ENCODE data around the gene TUBGCP4. TPM values are rescaled to one million over a fixed set of nuclear protein-coding genes. Genes with fewer than 3 reads are reported as not detected.
A peak's percentile ranks its signal among the peaks of the same experiment; 100 is the strongest.

Gene TUBGCP4
- total and polyA plus RNA-seq, 9 of the 15 experiments (the other 6 are each of a cell fraction or from before 2014, with no cell fraction given), result 10.7 to 50.2 (median 29.6) TPM

DNA sequence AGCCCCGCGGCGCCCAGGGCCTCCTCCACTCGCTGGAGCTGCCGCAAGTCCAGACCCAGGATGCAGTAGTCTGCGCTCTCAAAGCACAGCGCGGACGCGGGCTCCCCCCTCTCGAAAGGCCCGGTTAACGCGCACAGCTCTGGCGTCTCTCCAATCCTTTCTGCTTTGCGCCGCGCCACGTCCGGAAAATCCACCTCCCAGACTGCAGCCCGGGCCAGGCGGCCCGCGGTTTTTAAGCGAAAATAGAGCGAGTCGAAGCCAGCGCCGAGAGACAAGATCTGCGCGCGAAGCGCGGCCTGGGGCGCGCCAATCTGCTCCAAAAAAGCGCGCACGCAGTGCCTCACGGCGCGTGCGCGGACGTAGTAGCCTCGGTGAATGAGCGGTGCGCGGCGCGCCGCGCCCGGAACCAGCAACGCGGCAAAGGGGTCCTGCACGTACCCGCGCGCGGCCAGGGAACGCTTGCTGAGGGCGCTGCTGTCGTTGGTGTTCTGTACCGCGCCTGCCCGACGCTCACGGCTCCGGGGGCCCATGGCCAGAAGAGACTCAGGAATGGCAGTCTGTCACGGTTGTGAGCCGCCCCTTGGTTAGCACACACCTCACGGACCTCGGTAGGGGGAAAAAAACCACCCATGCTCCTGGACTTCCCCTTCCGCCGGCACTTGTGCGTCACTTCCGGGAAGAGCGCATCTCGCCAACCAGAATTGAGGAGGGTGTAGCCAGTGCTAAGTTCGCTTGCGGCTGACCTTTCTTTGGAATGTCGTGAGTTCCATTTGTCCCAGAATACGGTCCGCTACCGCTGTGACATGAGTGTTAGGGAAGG lies 40.7 kb upstream of the TUBGCP4 start, which contains the start of gene LCMT2 (continued):
- TF ChIP-seq CBX3 (IDR thresholded peaks at IDR 0.05; ENCODE audit: borderline replicate concordance in 1 of 2, low read length in 2 of 2) (peak in 1 of 2 experiments; percentile 82; a peak in 1 of 3 replicates), RBBP5 (IDR thresholded peaks at IDR 0.05; ENCODE audit: borderline replicate concordance, insufficient read depth, low read length, poor library complexity, severe bottlenecking) (peak; percentile 78), ZNF23 (CRISPR knock-in tag; IDR thresholded peaks at IDR 0.05) (no peak), CCAR2 (IDR thresholded peaks at IDR 0.05; ENCODE audit: low read depth, low read length) (no peak), CREM (IDR thresholded peaks at IDR 0.05; ENCODE audit: low read depth) (peak; percentile 93), RCOR1 (IDR thresholded peaks at IDR 0.05; ENCODE audit: borderline replicate concordance in 1 of 2, low read depth in 2 of 2, low read length in 2 of 2) (peak in 1 of 2 experiments; percentile 54; a peak in 2 of 4 replicates), KLF1 (tag; IDR thresholded peaks at IDR 0.05) (peak; percentile 53; the same call in 1 of the 2 replicates), GATAD2A (IDR thresholded peaks at IDR 0.05) (0 out of 2 replicates have a peak, but pooled peaks have one; percentile 48), PHF20 (IDR thresholded peaks at IDR 0.05; ENCODE audit: partially characterized antibody) (peak; percentile 97), ELF2 (CRISPR knock-in tag; IDR thresholded peaks at IDR 0.05) (peak; percentile 79; the same call in 1 of the 2 replicates), GABPB1 (CRISPR knock-in tag; IDR thresholded peaks at IDR 0.05) (peak; percentile 92), FUS (optimal IDR thresholded peaks at IDR 0.05; ENCODE audit: low read depth, low read length) (peak; percentile 81), SMAD2 (IDR thresholded peaks at IDR 0.05; ENCODE audit: low read depth, low read length) (no peak), PHF8 (IDR thresholded peaks at IDR 0.05; ENCODE audit: borderline replicate concordance, low read length) (peak; percentile 95), PHTF2 (CRISPR knock-in tag; IDR thresholded peaks at IDR 0.05) (no peak), HMGN3 (IDR thresholded peaks at IDR 0.05; ENCODE audit: borderline replicate concordance, extremely low read depth, insufficient read length, low read depth, low read length) (no peak), U2AF1 (optimal IDR thresholded peaks at IDR 0.05; ENCODE audit: low read depth, low read length) (peak; percentile 75), L3MBTL2 (IDR thresholded peaks at IDR 0.05) (peak; percentile 95)
- TF ChIP-seq, protein P1, sequence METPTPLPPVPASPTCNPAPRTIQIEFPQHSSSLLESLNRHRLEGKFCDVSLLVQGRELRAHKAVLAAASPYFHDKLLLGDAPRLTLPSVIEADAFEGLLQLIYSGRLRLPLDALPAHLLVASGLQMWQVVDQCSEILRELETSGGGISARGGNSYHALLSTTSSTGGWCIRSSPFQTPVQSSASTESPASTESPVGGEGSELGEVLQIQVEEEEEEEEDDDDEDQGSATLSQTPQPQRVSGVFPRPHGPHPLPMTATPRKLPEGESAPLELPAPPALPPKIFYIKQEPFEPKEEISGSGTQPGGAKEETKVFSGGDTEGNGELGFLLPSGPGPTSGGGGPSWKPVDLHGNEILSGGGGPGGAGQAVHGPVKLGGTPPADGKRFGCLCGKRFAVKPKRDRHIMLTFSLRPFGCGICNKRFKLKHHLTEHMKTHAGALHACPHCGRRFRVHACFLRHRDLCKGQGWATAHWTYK (CRISPR knock-in tag; IDR thresholded peaks at IDR 0.05), result 0 out of 2 replicates have a peak, but pooled peaks have one; percentile 21
- TF ChIP-seq, protein P2, sequence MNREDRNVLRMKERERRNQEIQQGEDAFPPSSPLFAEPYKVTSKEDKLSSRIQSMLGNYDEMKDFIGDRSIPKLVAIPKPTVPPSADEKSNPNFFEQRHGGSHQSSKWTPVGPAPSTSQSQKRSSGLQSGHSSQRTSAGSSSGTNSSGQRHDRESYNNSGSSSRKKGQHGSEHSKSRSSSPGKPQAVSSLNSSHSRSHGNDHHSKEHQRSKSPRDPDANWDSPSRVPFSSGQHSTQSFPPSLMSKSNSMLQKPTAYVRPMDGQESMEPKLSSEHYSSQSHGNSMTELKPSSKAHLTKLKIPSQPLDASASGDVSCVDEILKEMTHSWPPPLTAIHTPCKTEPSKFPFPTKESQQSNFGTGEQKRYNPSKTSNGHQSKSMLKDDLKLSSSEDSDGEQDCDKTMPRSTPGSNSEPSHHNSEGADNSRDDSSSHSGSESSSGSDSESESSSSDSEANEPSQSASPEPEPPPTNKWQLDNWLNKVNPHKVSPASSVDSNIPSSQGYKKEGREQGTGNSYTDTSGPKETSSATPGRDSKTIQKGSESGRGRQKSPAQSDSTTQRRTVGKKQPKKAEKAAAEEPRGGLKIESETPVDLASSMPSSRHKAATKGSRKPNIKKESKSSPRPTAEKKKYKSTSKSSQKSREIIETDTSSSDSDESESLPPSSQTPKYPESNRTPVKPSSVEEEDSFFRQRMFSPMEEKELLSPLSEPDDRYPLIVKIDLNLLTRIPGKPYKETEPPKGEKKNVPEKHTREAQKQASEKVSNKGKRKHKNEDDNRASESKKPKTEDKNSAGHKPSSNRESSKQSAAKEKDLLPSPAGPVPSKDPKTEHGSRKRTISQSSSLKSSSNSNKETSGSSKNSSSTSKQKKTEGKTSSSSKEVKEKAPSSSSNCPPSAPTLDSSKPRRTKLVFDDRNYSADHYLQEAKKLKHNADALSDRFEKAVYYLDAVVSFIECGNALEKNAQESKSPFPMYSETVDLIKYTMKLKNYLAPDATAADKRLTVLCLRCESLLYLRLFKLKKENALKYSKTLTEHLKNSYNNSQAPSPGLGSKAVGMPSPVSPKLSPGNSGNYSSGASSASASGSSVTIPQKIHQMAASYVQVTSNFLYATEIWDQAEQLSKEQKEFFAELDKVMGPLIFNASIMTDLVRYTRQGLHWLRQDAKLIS (CRISPR knock-in tag; IDR thresholded peaks at IDR 0.05), result peak; percentile 80
- TF ChIP-seq, protein P3, sequence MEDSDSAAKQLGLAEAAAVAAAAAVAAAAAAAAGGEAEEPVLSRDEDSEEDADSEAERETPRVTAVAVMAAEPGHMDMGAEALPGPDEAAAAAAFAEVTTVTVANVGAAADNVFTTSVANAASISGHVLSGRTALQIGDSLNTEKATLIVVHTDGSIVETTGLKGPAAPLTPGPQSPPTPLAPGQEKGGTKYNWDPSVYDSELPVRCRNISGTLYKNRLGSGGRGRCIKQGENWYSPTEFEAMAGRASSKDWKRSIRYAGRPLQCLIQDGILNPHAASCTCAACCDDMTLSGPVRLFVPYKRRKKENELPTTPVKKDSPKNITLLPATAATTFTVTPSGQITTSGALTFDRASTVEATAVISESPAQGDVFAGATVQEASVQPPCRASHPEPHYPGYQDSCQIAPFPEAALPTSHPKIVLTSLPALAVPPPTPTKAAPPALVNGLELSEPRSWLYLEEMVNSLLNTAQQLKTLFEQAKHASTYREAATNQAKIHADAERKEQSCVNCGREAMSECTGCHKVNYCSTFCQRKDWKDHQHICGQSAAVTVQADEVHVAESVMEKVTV (CRISPR knock-in tag; IDR thresholded peaks at IDR 0.05), result 0 out of 2 replicates have a peak, but pooled peaks have one; percentile 11

All from K562 (cell line).